MCF 10A (cell line): Measurements from ENCODE around the gene STARD9. TPM values are rescaled to one million over a fixed set of nuclear protein-coding genes. Genes with fewer than 3 reads are reported as not detected.
A peak's percentile ranks its signal among the peaks of the same experiment; 100 is the strongest.

Source experiments
- BruUV-seq: library from RNA; stranded (reverse); fragments of 400-500 nt; replicated peaks from 2 replicates; lab custom pipeline; 2021; lab: Mats Ljungman, UMichigan
- CTCF ChIA-PET: fragments of 300-600 bp; sonication (Branson Sonifier 250); formaldehyde crosslinking; extraction: SDS; loops from one replicate; lab custom pipeline; 2021; ENCODE audit warnings: antibody characterized with exemption, inconsistent platforms; lab: Yijun Ruan, JAX
- POLR2A ChIA-PET: fragments of 300-600, 350-650 bp; sonication (Branson Sonifier 250); formaldehyde crosslinking; extraction: SDS; loops from one replicate; lab custom pipeline; 2020; ENCODE audit warnings: antibody characterized with exemption, inconsistent platforms; lab: Yijun Ruan, JAX
- DNase-seq: peaks from one replicate; pipeline ENCODE4 v3.0.0-alpha.2; 2018; ENCODE audit not compliant: unreplicated experiment
- H3K27ac Mint-ChIP-seq: one replicate; pipeline ENCODE4 v1.8.0; 2022; ENCODE audit warnings: mild to moderate bottlenecking, low read depth, mixed read lengths; ENCODE audit not compliant: unreplicated experiment
- H3K27me3 Mint-ChIP-seq: one replicate; pipeline ENCODE4 v1.8.0; 2022; ENCODE audit warnings: mixed read lengths; ENCODE audit not compliant: insufficient read depth, unreplicated experiment
- H3K36me3 Mint-ChIP-seq: one replicate; pipeline ENCODE4 v1.8.0; 2022; ENCODE audit warnings: mild to moderate bottlenecking, moderate library complexity, mixed read lengths; ENCODE audit not compliant: insufficient read depth, unreplicated experiment
- H3K4me1 Mint-ChIP-seq: one replicate; pipeline ENCODE4 v1.8.0; 2022; ENCODE audit warnings: mixed read lengths; ENCODE audit not compliant: insufficient read depth, unreplicated experiment
- H3K4me3 Mint-ChIP-seq: one replicate; pipeline ENCODE4 v1.8.0; 2022; ENCODE audit warnings: mild to moderate bottlenecking, moderate library complexity, mixed read lengths; ENCODE audit not compliant: unreplicated experiment
- H3K9me3 Mint-ChIP-seq: one replicate; pipeline ENCODE4 v1.8.0; 2022; ENCODE audit warnings: mixed read lengths; ENCODE audit not compliant: unreplicated experiment
- intact Hi-C: fragments of 100-400 bp; cut with micrococcal nuclease; formaldehyde crosslinking; loops from 2 replicates; pipeline ENCODE4 v1.14.1; 2022
- total RNA-seq: library from RNA; stranded (reverse); gene quantifications from 2 replicates; pipeline ENCODE4 v1.2.3, GENCODE V29; 2022
- TF ChIP-seq, protein P1 (sequence below): fragments of 200-600 bp; IDR thresholded peaks from one replicate; pipeline ENCODE4 v1.8.0; 2022; ENCODE audit warnings: antibody characterized with exemption, mild to moderate bottlenecking; ENCODE audit not compliant: unreplicated experiment

STARD9 gene
- total RNA-seq, 1 experiment from 2014 or later, result 2.0 TPM

DNA sequence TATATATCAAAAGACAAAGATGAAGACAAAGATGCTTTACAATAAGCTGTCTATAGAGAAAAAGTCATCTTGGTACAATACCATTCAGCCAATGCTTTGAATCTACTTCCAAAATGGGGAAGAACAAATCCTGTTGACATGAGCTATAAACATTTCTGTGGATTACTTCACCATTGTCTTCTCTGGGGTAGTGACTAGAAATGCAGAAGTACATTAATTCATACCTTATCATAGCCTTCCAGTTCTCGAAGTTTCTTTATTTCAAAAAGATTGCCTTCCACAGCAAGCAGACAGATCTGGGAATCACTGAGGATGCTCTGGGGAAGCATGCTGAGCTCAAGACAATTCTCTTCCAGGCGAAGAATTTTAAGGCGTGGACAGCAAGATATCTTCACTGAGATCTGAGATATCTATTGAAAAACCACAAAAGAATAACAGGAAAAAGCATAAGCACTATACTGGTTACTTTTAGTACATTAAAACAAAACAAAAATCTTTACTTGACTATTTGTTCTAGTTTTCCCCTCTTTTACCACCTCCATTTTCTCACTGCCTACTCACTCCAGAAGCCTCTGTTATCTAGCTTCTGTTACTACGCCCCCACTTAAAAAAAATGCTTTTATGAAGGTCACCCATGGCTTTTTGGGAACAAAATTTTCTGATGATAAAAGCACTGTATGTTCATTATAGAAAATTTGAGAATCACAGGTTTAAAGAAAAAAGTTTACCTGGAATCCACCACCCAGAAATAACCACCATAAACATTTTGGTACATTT is 30.4 kb upstream of the STARD9 start:
- Mint-ChIP-seq H3K36me3 (peaks cover 51% of the 10 kb centered on the region), H3K4me3 (no peak overlapping the region), H3K9me3 (no peaks in the 10 kb centered on the region), H3K27me3 (no peaks in the 10 kb centered on the region), H3K4me1 (peaks cover 26% of the 10 kb centered on the region), H3K27ac (no peak overlapping the region)
- intact Hi-C loops, result loop anchor here (5.0 kb wide), 1 partner anchor 48 kb away; the partner anchor contains the start of gene SNAP23
- ChIA-PET CTCF (interaction anchor here (0.5 to 1.1 kb wide), 2 partner anchors 54 to 1057 kb away, joined by 3 read pairs; partner anchors contain the start of gene ZNF106), POLR2A (interaction anchor here (1.0 to 1.8 kb wide), 5 partner anchors 10 to 49 kb away, joined by 3 to 8 read pairs (median 5); partner anchors contain the start of gene SNAP23)
- BruUV-seq, result no TSS peak
- TF ChIP-seq, protein P1, sequence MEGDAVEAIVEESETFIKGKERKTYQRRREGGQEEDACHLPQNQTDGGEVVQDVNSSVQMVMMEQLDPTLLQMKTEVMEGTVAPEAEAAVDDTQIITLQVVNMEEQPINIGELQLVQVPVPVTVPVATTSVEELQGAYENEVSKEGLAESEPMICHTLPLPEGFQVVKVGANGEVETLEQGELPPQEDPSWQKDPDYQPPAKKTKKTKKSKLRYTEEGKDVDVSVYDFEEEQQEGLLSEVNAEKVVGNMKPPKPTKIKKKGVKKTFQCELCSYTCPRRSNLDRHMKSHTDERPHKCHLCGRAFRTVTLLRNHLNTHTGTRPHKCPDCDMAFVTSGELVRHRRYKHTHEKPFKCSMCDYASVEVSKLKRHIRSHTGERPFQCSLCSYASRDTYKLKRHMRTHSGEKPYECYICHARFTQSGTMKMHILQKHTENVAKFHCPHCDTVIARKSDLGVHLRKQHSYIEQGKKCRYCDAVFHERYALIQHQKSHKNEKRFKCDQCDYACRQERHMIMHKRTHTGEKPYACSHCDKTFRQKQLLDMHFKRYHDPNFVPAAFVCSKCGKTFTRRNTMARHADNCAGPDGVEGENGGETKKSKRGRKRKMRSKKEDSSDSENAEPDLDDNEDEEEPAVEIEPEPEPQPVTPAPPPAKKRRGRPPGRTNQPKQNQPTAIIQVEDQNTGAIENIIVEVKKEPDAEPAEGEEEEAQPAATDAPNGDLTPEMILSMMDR, result no peak
- DNase-seq, result no peak

DNA sequence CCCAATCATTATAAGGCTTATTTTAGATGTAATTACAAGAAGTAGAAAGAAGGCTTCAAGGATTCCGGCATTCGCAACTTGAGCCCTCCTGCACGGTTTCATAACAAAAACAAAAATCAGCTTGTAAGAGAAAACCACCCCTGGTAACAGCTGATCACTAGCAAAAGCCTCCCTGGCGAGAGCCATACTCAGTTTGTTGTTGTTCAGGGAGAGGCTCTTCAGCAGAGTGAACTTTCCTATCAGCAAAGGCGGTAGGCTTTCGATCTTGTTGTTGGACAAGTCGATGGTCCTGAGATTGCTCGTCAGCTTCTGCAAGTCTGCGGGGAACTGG is 27.5 kb upstream of the STARD9 start:
- H3K4me3 Mint-ChIP-seq, result peak overlapping the region; percentile 88
- DNase-seq, result no peak
- peaks cover 36% of the 10 kb centered on the region for H3K36me3 Mint-ChIP-seq
- H3K9me3 Mint-ChIP-seq, result no peaks in the 10 kb centered on the region
- peak overlapping the region; percentile 96 for H3K27ac Mint-ChIP-seq
- POLR2A ChIA-PET, result interaction anchor here (0.7 to 4.8 kb wide), 18 partner anchors 9 to 275 kb away, joined by 3 to 69 read pairs (median 6); partner anchors contain the start of genes GANC, SNAP23, STARD9 and TMEM87A
- CTCF ChIA-PET, result interaction anchor here (0.6 to 0.8 kb wide), 2 partner anchors 104 to 414 kb away, joined by 3 to 4 read pairs; no protein-coding TSS in a partner anchor
- TSS peak; percentile 50 for BruUV-seq
- H3K4me1 Mint-ChIP-seq, result peaks cover 31% of the 10 kb centered on the region
- intact Hi-C loops, result loop anchor here (1.0 to 5.0 kb wide), 2 partner anchors 51 to 102 kb away; partner anchors contain the start of gene SNAP23
- TF ChIP-seq, protein P1, result no peak
- no peaks in the 10 kb centered on the region for H3K27me3 Mint-ChIP-seq

DNA sequence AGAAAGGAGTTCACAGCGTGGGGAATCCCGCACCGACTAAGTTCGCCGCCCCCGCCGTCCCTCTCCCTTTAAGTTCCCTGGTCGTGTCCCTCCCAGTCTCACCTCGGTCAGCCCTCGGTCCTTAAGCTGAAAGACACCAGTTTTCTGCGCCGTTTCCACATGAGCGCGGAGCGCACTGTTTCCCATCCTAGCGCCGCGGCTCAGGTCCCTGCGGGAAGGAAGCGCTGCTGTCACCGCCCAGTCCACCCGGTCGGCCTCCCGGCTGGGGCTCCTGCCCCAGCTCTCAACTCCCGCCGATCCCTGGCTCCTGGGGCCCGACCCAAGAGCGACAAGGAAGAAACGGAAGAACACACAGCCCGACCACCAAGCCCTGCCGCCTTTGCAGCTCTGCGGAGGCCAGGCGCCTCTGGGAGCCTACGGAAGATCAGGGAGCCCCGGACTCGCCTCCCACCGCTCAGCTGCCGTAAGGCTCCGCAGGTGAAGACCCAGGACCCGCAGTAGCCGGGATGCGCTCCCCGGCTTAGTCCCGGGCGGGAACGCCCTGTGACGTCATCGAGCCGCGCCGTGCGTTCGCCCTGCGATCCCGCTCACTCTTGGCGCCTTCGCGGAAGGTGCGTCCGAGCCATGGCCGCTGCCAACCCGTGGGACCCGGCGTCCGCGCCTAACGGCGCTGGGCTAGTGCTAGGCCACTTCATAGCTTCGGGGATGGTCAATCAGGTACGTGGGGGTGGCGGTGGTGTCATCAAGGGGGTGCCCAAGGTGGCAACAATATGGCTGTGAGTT is 27.0 kb upstream of the STARD9 start, which contains the start of the genes HAUS2 and LRRC57:
Gene HAUS2 (plus strand): TSS at position 590 of the 783 bp plus-strand sequence. CDS start 35 bp downstream, at position 625.
Gene LRRC57 (minus strand): TSS at position 545 of the 783 bp plus-strand sequence. CDS start 359 bp downstream, at position 186.
- ChIA-PET POLR2A (interaction anchor here (0.7 to 4.8 kb wide), 22 partner anchors 9 to 275 kb away, joined by 3 to 69 read pairs (median 6); partner anchors contain the start of genes GANC, SNAP23, STARD9 and TMEM87A), CTCF (interaction anchor here (0.6 to 1.2 kb wide), 5 partner anchors 12 to 414 kb away, joined by 3 to 4 read pairs (median 3); partner anchors contain the start of gene ZNF106)
- no TSS peak for BruUV-seq
- Mint-ChIP-seq H3K27ac (peak within 1 kb of the TSS; percentile 96), H3K4me1 (peaks cover 34% of the 10 kb centered on the region), H3K4me3 (peak within 1 kb of the TSS; percentile 88), H3K36me3 (peaks cover 31% of the 10 kb centered on the region), H3K9me3 (no peaks in the 10 kb centered on the region), H3K27me3 (no peaks in the 10 kb centered on the region)
- DNase-seq, result peak; percentile 86
- intact Hi-C loops, result loop anchor here (1.0 to 5.0 kb wide), 2 partner anchors 51 to 102 kb away; partner anchors contain the start of gene SNAP23
- TF ChIP-seq, protein P1, result no peak
